Activated CD4-positive, CD25-positive, alpha-beta regulatory T cell (primary cell): ENCODE results near the gene CERCAM.
A peak's percentile ranks its signal among the peaks of the same experiment; 100 is the strongest.
"Not testable (repeated sequence)": the region's sequence is repeated elsewhere in the genome, so short reads cannot be mapped to it uniquely, and the experiment has no call there.

Source experiments
- DNase-seq, 4 experiments: peaks; one replicate each; lab custom pipeline; 2025; lab: John Stamatoyannopoulos, UW

CERCAM gene

GRCh38 chr9:128419061-128419925, 1.4 kb upstream of the CERCAM start:
- DNase-seq, result no peak

- DNase-seq, result peak; percentile 23 to 52 (median 42)
Observed at GRCh38 chr9:128420060-128420650, 502 bp upstream of the CERCAM start.

GRCh38 chr9:128421482-128421996, 882 bp downstream of the CERCAM start:
- DNase-seq, result no peak

- DNase-seq, result not testable (repeated sequence)
Observed at GRCh38 chr9:128422022-128422782, 1.5 kb downstream of the CERCAM start.

- DNase-seq, result no peak
Observed at GRCh38 chr9:128422783-128423150, 2.1 kb downstream of the CERCAM start.

- not testable (repeated sequence) for DNase-seq
Observed at GRCh38 chr9:128423356-128423755, 2.7 kb downstream of the CERCAM start.

GRCh38 chr9:128424268-128424780, 3.7 kb downstream of the CERCAM start:
- DNase-seq, result no peak

GRCh38 chr9:128428644-128429512, 8.2 kb downstream of the CERCAM start:
- DNase-seq, result no peak

GRCh38 chr9:128429513-128430086, 8.9 kb downstream of the CERCAM start:
- no peak for DNase-seq

GRCh38 chr9:128431207-128431606, 10.6 kb downstream of the CERCAM start:
- DNase-seq, result no peak

GRCh38 chr9:128434340-128434739, 13.7 kb downstream of the CERCAM start:
- no peak for DNase-seq

GRCh38 chr9:128435611-128436010, 15.0 kb downstream of the CERCAM start:
- DNase-seq, result no peak

- DNase-seq, result peak; percentile 63 to 81 (median 70)
Observed at GRCh38 chr9:128438343-128439109, 17.9 kb downstream of the CERCAM start.

GRCh38 chr9:128439273-128439672, 18.6 kb downstream of the CERCAM start:
- no peak for DNase-seq

- no peak for DNase-seq
Observed at GRCh38 chr9:128442150-128442549, 21.5 kb downstream of the CERCAM start.

- DNase-seq, result not testable (repeated sequence)
Observed at GRCh38 chr9:128446505-128446904, 25.8 kb downstream of the CERCAM start.

GRCh38 chr9:128448746-128449145, 28.1 kb downstream of the CERCAM start:
- DNase-seq, result no peak

GRCh38 chr9:128454991-128455390, 34.3 kb downstream of the CERCAM start:
- no peak for DNase-seq

- peak; percentile 96 to 99 (median 98) for DNase-seq
Observed at GRCh38 chr9:128455849-128456612, 35.4 kb downstream of the CERCAM start, which contains the start of gene ODF2. Gene ODF2 (plus strand): TSS chr9:128456006. CDS start chr9:128456092, 86 bp downstream.
